NCI-H2107 (cell line): ENCODE results near the gene TTLL5.

ENCODE experiments used
- DNase-seq: peaks from one replicate; lab custom pipeline; 2025; lab: John Stamatoyannopoulos, UW

TTLL5 gene

GRCh38 chr14:75991753-75992152, 330.7 kb downstream of the TTLL5 start:
- no peak for DNase-seq

- no peak for DNase-seq
Observed at GRCh38 chr14:75993567-75994041, 332.6 kb downstream of the TTLL5 start.

GRCh38 chr14:75995372-75996041, 334.5 kb downstream of the TTLL5 start:
- no peak for DNase-seq

- DNase-seq, result no peak
Observed at GRCh38 chr14:75996488-75996887, 335.4 kb downstream of the TTLL5 start.

- no peak for DNase-seq
Observed at GRCh38 chr14:75999511-76000190, 338.6 kb downstream of the TTLL5 start.

GRCh38 chr14:76002383-76002782, 341.3 kb downstream of the TTLL5 start:
- no peak for DNase-seq
